Keratinocyte (primary cell): Measurements from ENCODE around the gene PPRC1. TPM values are rescaled to one million over a fixed set of nuclear protein-coding genes. Genes with fewer than 3 reads are reported as not detected.
"Not testable (repeated sequence)": the region's sequence is repeated elsewhere in the genome, so short reads cannot be mapped to it uniquely, and the experiment has no call there.

Experiments
- DNase-seq: peaks from one replicate; pipeline ENCODE4 v3.0.0-alpha.2; 2011; ENCODE audit warnings: low read depth, missing footprints, low spot score
- FAIRE-seq: peaks from 2 replicates; lab custom pipeline; 2011; peaks lifted over from hg19 to GRCh38; lab: Jason Lieb, UNC
- H2AFZ ChIP-seq: 2 replicates; pipeline ENCODE4 v1.6.0; 2012; ENCODE audit warnings: low read length, control low read depth, inconsistent platforms; ENCODE audit not compliant: control insufficient read depth
- H3K27ac ChIP-seq: 2 replicates; pipeline ENCODE4 v1.5.1; 2011; ENCODE audit warnings: low read length; ENCODE audit not compliant: control insufficient read depth, insufficient read depth
- H3K27me3 ChIP-seq: 3 replicates; pipeline ENCODE4 v1.6.0; 2011; ENCODE audit warnings: low read length; ENCODE audit not compliant: control insufficient read depth, insufficient read depth; ENCODE audit errors: extremely low read depth
- H3K36me3 ChIP-seq, 2 experiments: 2 replicates in 1 of 2; 3 replicates in 1 of 2; pipeline ENCODE4 v1.5.1; 2011; ENCODE audit warnings: low read length in 2 of 2, mild to moderate bottlenecking in 1 of 2; ENCODE audit not compliant: control insufficient read depth in 2 of 2, insufficient read depth in 2 of 2; ENCODE audit errors: extremely low read depth in 1 of 2
- H3K4me1 ChIP-seq: 3 replicates; pipeline ENCODE4 v1.5.1; 2011; ENCODE audit warnings: low read length; ENCODE audit not compliant: control insufficient read depth, insufficient read depth; ENCODE audit errors: extremely low read depth
- H3K4me2 ChIP-seq: 3 replicates; pipeline ENCODE4 v1.6.0; 2011; ENCODE audit warnings: low read depth, low read length; ENCODE audit not compliant: control insufficient read depth, insufficient read depth; ENCODE audit errors: extremely low read depth
- H3K4me3 ChIP-seq, 3 experiments: fragments of 200-600 bp in 1 of 3; sonication (generic) in 1 of 3; 2 replicates in 2 of 3; 3 replicates in 1 of 3; pipeline ENCODE4 v1.5.1; 2011 to 2016; ENCODE audit warnings: low read length in 3 of 3, mild to moderate bottlenecking in 3 of 3, control low read depth in 2 of 3, inconsistent platforms in 1 of 3, low read depth in 1 of 3, mixed read lengths in 1 of 3, mixed run types in 1 of 3, moderate library complexity in 1 of 3; ENCODE audit not compliant: control insufficient read depth in 2 of 3, insufficient read depth in 2 of 3; ENCODE audit errors: extremely low read depth in 1 of 3
- H3K79me2 ChIP-seq: 2 replicates; pipeline ENCODE4 v1.6.0; 2012; ENCODE audit warnings: low read length; ENCODE audit not compliant: control insufficient read depth, insufficient read depth
- H3K9ac ChIP-seq: 3 replicates; pipeline ENCODE4 v1.6.0; 2011; ENCODE audit warnings: low read length; ENCODE audit not compliant: control insufficient read depth, insufficient read depth; ENCODE audit errors: extremely low read depth
- H3K9me1 ChIP-seq: 3 replicates; pipeline ENCODE4 v1.6.0; 2011; ENCODE audit warnings: low read length; ENCODE audit not compliant: control insufficient read depth, insufficient read depth; ENCODE audit errors: extremely low read depth
- H3K9me3 ChIP-seq: 2 replicates; pipeline ENCODE4 v1.5.1; 2012; ENCODE audit warnings: low read depth, low read length; ENCODE audit not compliant: control insufficient read depth
- H4K20me1 ChIP-seq: 3 replicates; pipeline ENCODE4 v1.6.0; 2011; ENCODE audit warnings: low read length; ENCODE audit not compliant: control insufficient read depth, insufficient read depth; ENCODE audit errors: extremely low read depth
- CTCF ChIP-seq, 3 experiments: IDR thresholded peaks in 1 of 3; conservative IDR thresholded peaks in 1 of 3; optimal IDR thresholded peaks in 1 of 3; 2 replicates in 2 of 3; 3 replicates in 1 of 3; pipeline versions ENCODE3 to v1.5.1; 2011; ENCODE audit warnings: low read length in 3 of 3, mild to moderate bottlenecking in 3 of 3, moderate library complexity in 2 of 3, control low read depth in 1 of 3, inconsistent platforms in 1 of 3; ENCODE audit not compliant: insufficient read depth in 2 of 3; ENCODE audit errors: extremely low read depth in 1 of 3
- EZH2 ChIP-seq: IDR thresholded peaks from one replicate; pipeline ENCODE4 v1.6.1; 2012; ENCODE audit warnings: inconsistent platforms, mild to moderate bottlenecking, low read length, moderate library complexity
- dilution Hi-C: fragments of 300-500 bp; cut with MboI; formaldehyde crosslinking; loops from one replicate; pipeline ENCODE4 v1.7.0; 2020; ENCODE audit warnings: low sequenced_read_pairs; ENCODE audit not compliant: extremely low pct_ligation_motif_present
- polyA plus RNA-seq, 5 experiments: library from polyadenylated mRNA; depleted of rRNA in 3 of 5; stranded (reverse) in 3 of 5; stranded (forward) in 1 of 5; unstranded in 1 of 5; fragments of >200 nt; gene quantifications; 1 replicate in 1 of 5; 2 replicates in 3 of 5; 3 replicates in 1 of 5; pipeline versions ENCODE4 v1.2.1 to v1.2.3, GENCODE V29; 2011 to 2012; ENCODE audit warnings: missing spikeins in 2 of 5, low read depth in 1 of 5, low replicate concordance in 1 of 5

Gene PPRC1
- polyA plus RNA-seq, 1 donor (not counting 4 experiments of a cell fraction or from before 2014, with no cell fraction given) = 17.9 TPM

GRCh38 chr10:102185811-102186527 lies 53.1 kb downstream of the PPRC1 start:
- Histone ChIP-seq H3K4me2 (no peak overlapping the region), H4K20me1 (no peaks in the 10 kb centered on the region), H3K4me3 (no peak overlapping the region), H3K27ac (no peak overlapping the region), H3K9ac (no peak overlapping the region), H3K27me3 (no peaks in the 10 kb centered on the region), H3K4me1 (no peaks in the 10 kb centered on the region), H2AFZ (no peak overlapping the region), H3K9me3 (no peaks in the 10 kb centered on the region), H3K79me2 (no peaks in the 10 kb centered on the region), H3K9me1 (no peaks in the 10 kb centered on the region), H3K36me3 (no peaks in the 10 kb centered on the region)
- no peak for DNase-seq
- dilution Hi-C loops = no loop called here
- FAIRE-seq = no peak
- TF ChIP-seq EZH2 (no peak), CTCF (optimal IDR thresholded peaks at IDR 0.05 in 1 of 3, IDR thresholded peaks at IDR 0.05 in 1 of 3, conservative IDR thresholded peaks at IDR 0.05 in 1 of 3; ENCODE audit: extremely low read depth in 1 of 3, insufficient read depth in 2 of 3, low read length in 3 of 3) (no peak)

GRCh38 chr10:102188298-102188940 lies 55.6 kb downstream of the PPRC1 start:
- Histone ChIP-seq H3K9me3 (no peaks in the 10 kb centered on the region), H3K27me3 (peaks cover 3% of the 10 kb centered on the region), H4K20me1 (no peaks in the 10 kb centered on the region), H3K4me3 (no peak overlapping the region), H2AFZ (no peak overlapping the region), H3K9me1 (no peaks in the 10 kb centered on the region), H3K79me2 (no peaks in the 10 kb centered on the region), H3K36me3 (no peaks in the 10 kb centered on the region), H3K9ac (no peak overlapping the region), H3K4me1 (no peaks in the 10 kb centered on the region), H3K27ac (no peak overlapping the region), H3K4me2 (no peak overlapping the region)
- no peak for FAIRE-seq
- dilution Hi-C loops = no loop called here
- TF ChIP-seq EZH2 = no peak
- no peak for TF ChIP-seq CTCF (optimal IDR thresholded peaks at IDR 0.05 in 1 of 3, IDR thresholded peaks at IDR 0.05 in 1 of 3, conservative IDR thresholded peaks at IDR 0.05 in 1 of 3; ENCODE audit: extremely low read depth in 1 of 3, insufficient read depth in 2 of 3, low read length in 3 of 3)
- no peak for DNase-seq

- H2AFZ ChIP-seq, H3K27me3 ChIP-seq, H4K20me1 ChIP-seq, dilution Hi-C loops, H3K9ac ChIP-seq, H3K36me3 ChIP-seq, H3K27ac ChIP-seq, H3K4me3 ChIP-seq, H3K9me1 ChIP-seq, H3K4me2 ChIP-seq, H3K79me2 ChIP-seq, H3K9me3 ChIP-seq, FAIRE-seq, H3K4me1 ChIP-seq, DNase-seq: not testable (repeated sequence)
Observed at GRCh38 chr10:102188941-102189898, 56.4 kb downstream of the PPRC1 start.
